ENCODE results near the gene SENP8.

DNA sequence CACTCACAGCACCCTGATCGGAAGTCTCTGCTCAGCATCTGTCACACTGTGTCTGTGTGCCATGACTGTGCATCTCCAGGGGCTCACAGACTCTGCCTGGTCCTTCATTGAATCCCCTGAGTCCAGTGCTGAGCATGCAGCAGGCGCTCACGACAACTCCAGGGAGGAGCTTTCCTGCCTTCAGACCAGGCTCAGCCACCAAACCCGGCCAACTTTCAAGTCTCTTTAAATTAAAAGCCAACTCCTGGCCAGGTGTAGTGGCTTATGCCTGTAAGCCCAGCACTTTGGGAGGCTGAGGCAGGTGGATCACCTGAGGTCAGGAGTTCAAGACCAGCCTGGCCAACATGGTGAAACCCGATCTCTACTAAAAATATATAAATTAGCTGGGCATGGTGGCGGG, 55.2 kb downstream of the SENP8 start:
- TF ChIP-seq, protein P1, sequence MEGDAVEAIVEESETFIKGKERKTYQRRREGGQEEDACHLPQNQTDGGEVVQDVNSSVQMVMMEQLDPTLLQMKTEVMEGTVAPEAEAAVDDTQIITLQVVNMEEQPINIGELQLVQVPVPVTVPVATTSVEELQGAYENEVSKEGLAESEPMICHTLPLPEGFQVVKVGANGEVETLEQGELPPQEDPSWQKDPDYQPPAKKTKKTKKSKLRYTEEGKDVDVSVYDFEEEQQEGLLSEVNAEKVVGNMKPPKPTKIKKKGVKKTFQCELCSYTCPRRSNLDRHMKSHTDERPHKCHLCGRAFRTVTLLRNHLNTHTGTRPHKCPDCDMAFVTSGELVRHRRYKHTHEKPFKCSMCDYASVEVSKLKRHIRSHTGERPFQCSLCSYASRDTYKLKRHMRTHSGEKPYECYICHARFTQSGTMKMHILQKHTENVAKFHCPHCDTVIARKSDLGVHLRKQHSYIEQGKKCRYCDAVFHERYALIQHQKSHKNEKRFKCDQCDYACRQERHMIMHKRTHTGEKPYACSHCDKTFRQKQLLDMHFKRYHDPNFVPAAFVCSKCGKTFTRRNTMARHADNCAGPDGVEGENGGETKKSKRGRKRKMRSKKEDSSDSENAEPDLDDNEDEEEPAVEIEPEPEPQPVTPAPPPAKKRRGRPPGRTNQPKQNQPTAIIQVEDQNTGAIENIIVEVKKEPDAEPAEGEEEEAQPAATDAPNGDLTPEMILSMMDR (IDR thresholded peaks at IDR 0.05; ENCODE audit: insufficient read depth, low read length, poor library complexity, severe bottlenecking) = no peak
- no peak for TF ChIP-seq EZH2phosphoT487 (conservative IDR thresholded peaks at IDR 0.05; ENCODE audit: low read length)
